MCF 10A (cell line): ENCODE data around the gene TSPAN11. TPM values are rescaled to one million over a fixed set of nuclear protein-coding genes. Genes with fewer than 3 reads are reported as not detected.

Experiments
- BruUV-seq: library from RNA; stranded (reverse); fragments of 400-500 nt; replicated peaks from 2 replicates; lab custom pipeline; 2021; lab: Mats Ljungman, UMichigan
- CTCF ChIA-PET: fragments of 300-600 bp; sonication (Branson Sonifier 250); formaldehyde crosslinking; extraction: SDS; loops from one replicate; lab custom pipeline; 2021; ENCODE audit warnings: antibody characterized with exemption, inconsistent platforms; lab: Yijun Ruan, JAX
- POLR2A ChIA-PET: fragments of 300-600, 350-650 bp; sonication (Branson Sonifier 250); formaldehyde crosslinking; extraction: SDS; loops from one replicate; lab custom pipeline; 2020; ENCODE audit warnings: antibody characterized with exemption, inconsistent platforms; lab: Yijun Ruan, JAX
- DNase-seq: peaks from one replicate; pipeline ENCODE4 v3.0.0-alpha.2; 2018; ENCODE audit not compliant: unreplicated experiment
- H3K27ac Mint-ChIP-seq: one replicate; pipeline ENCODE4 v1.8.0; 2022; ENCODE audit warnings: mild to moderate bottlenecking, low read depth, mixed read lengths; ENCODE audit not compliant: unreplicated experiment
- H3K27me3 Mint-ChIP-seq: one replicate; pipeline ENCODE4 v1.8.0; 2022; ENCODE audit warnings: mixed read lengths; ENCODE audit not compliant: insufficient read depth, unreplicated experiment
- H3K36me3 Mint-ChIP-seq: one replicate; pipeline ENCODE4 v1.8.0; 2022; ENCODE audit warnings: mild to moderate bottlenecking, moderate library complexity, mixed read lengths; ENCODE audit not compliant: insufficient read depth, unreplicated experiment
- H3K4me1 Mint-ChIP-seq: one replicate; pipeline ENCODE4 v1.8.0; 2022; ENCODE audit warnings: mixed read lengths; ENCODE audit not compliant: insufficient read depth, unreplicated experiment
- H3K4me3 Mint-ChIP-seq: one replicate; pipeline ENCODE4 v1.8.0; 2022; ENCODE audit warnings: mild to moderate bottlenecking, moderate library complexity, mixed read lengths; ENCODE audit not compliant: unreplicated experiment
- H3K9me3 Mint-ChIP-seq: one replicate; pipeline ENCODE4 v1.8.0; 2022; ENCODE audit warnings: mixed read lengths; ENCODE audit not compliant: unreplicated experiment
- CTCF ChIP-seq: fragments of 200-600 bp; IDR thresholded peaks from one replicate; pipeline ENCODE4 v1.8.0; 2022; ENCODE audit warnings: antibody characterized with exemption, mild to moderate bottlenecking; ENCODE audit not compliant: unreplicated experiment
- intact Hi-C: fragments of 100-400 bp; cut with micrococcal nuclease; formaldehyde crosslinking; loops from 2 replicates; pipeline ENCODE4 v1.14.1; 2022
- total RNA-seq: library from RNA; stranded (reverse); gene quantifications from 2 replicates; pipeline ENCODE4 v1.2.3, GENCODE V29; 2022

The TSPAN11 gene
- total RNA-seq, 1 experiment from 2014 or later: not detected

DNA sequence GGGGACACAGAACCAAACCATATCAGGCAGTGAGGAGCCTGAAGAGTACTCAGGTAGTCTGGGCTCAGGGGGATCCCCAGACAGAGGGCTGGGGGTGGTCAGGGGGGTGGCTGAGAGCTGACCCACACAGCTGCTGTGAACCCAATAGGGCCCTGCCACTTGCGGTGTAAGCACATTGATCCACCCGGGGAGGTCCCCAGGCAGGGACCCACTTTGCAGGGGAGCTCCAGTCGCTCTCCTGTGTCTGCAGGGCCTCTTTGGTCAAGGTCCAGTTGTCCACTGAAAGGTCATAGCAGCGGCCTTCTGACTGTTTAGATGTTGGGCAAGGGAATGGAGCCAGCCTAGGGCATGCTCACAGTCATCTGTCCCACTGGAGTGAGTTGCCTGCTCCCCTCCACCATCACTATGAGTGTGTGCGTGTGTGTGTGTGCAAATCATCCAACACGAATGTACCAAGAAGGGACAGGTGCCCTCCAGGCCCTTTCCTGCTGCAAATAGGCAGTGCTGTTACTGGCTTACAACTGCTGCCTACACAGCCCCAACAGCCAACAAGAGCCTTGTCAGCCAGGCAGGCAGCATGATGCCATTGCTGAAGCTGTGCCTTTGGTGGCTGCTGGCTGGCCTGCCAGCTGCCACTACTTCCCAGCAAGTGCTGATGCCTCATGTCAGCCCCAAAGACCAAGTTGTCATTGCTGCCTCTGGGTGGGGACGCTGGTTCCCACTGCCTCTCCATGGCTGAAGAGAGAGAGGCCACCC, 71.3 kb downstream of the TSPAN11 start:
- Mint-ChIP-seq H3K27ac (no peak overlapping the region), H3K4me1 (peaks cover 11% of the 10 kb centered on the region), H3K4me3 (no peak overlapping the region), H3K36me3 (no peaks in the 10 kb centered on the region), H3K27me3 (no peaks in the 10 kb centered on the region), H3K9me3 (no peaks in the 10 kb centered on the region)
- no TSS peak for BruUV-seq
- POLR2A ChIA-PET: no interaction called here
- intact Hi-C loops: no loop called here
- no peak for DNase-seq
- CTCF ChIA-PET: no interaction called here
- no peak for TF ChIP-seq CTCF

- H3K9me3 Mint-ChIP-seq: no peaks in the 10 kb centered on the region
- H3K4me1 Mint-ChIP-seq: peaks cover 11% of the 10 kb centered on the region
- H3K36me3 Mint-ChIP-seq: no peaks in the 10 kb centered on the region
- no peaks in the 10 kb centered on the region for H3K27me3 Mint-ChIP-seq
- intact Hi-C loops: no loop called here
- no peak overlapping the region for H3K4me3 Mint-ChIP-seq
- no peak for DNase-seq
- POLR2A ChIA-PET: no interaction called here
- no TSS peak for BruUV-seq
- H3K27ac Mint-ChIP-seq: no peak overlapping the region
- CTCF ChIA-PET: no interaction called here
- TF ChIP-seq CTCF: no peak
These were observed 72.5 kb downstream of the TSPAN11 start for GRCh38 chr12:30999011-30999410.

DNA sequence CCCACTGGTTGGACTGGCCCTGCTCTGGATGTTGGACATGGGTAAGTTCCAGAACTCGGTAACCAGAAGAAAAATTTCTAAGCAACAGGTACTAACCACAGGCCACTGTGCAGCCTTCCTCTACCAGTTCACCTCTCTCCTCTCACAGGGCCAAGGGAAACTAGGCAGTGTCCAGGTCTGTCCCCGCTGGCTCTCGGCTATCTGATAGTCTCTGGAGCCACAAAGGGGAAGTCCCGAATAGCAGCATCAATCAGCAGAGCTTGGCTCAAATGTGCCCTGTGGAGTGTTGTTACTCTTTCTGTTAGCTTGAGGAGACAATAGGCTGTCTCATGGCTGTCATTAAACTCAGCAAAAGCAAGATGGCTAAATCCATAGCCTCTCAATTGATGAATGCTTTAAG, 73.2 kb downstream of the TSPAN11 start:
- ChIA-PET POLR2A (no interaction called here), CTCF (interaction anchor here (0.8 to 1.1 kb wide), 4 partner anchors 10 to 152 kb away, joined by 3 to 5 read pairs (median 4); no protein-coding TSS in a partner anchor)
- Mint-ChIP-seq H3K4me3 (no peak overlapping the region), H3K27ac (no peak overlapping the region), H3K9me3 (no peaks in the 10 kb centered on the region), H3K27me3 (no peaks in the 10 kb centered on the region), H3K36me3 (no peaks in the 10 kb centered on the region), H3K4me1 (peaks cover 11% of the 10 kb centered on the region)
- intact Hi-C loops: no loop called here
- no peak for TF ChIP-seq CTCF
- no TSS peak for BruUV-seq
- DNase-seq: no peak

DNA sequence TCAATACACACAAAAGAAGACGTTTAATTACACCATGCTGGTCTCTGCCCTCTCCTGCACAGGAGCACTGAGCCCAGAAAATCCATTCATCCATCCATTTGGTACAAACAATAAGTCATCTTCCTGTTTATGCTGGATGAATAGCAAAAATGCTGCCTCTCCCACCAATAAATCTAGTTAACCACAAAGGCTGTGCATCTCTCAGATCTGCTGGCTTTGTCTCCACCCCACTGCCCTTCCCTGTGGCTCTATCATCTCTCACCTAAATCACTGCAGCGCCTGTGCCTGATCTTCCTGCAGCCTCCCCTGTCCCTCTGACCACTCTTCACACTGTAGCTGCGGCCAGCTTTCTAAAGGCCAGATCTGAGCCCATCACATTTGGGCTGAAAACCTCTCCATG, 74.2 kb downstream of the TSPAN11 start:
- BruUV-seq: no TSS peak
- H3K9me3 Mint-ChIP-seq: no peaks in the 10 kb centered on the region
- DNase-seq: peak; percentile 55
- no peak for TF ChIP-seq CTCF
- H3K4me3 Mint-ChIP-seq: no peak overlapping the region
- CTCF ChIA-PET: interaction anchor here (0.6 to 1.1 kb wide), 4 partner anchors 11 to 153 kb away, joined by 3 to 4 read pairs (median 3); no protein-coding TSS in a partner anchor
- POLR2A ChIA-PET: no interaction called here
- H3K36me3 Mint-ChIP-seq: no peaks in the 10 kb centered on the region
- H3K4me1 Mint-ChIP-seq: peaks cover 13% of the 10 kb centered on the region
- H3K27me3 Mint-ChIP-seq: no peaks in the 10 kb centered on the region
- no peak overlapping the region for H3K27ac Mint-ChIP-seq
- intact Hi-C loops: no loop called here
